Motor neuron (in vitro differentiated cells): Measurements from ENCODE around the gene LRRC45. TPM values are rescaled to one million over a fixed set of nuclear protein-coding genes. Genes with fewer than 3 reads are reported as not detected.
A peak's percentile ranks its signal among the peaks of the same experiment; 100 is the strongest.
"Not testable (repeated sequence)": the region's sequence is repeated elsewhere in the genome, so short reads cannot be mapped to it uniquely, and the experiment has no call there.

Source experiments
- ATAC-seq, 8 experiments: fragments of 200-7000 bp; cut with Tn5 transposase; replicated peaks in 6 of 8; 2 replicates each; pipeline ENCODE4 v1.8.0; 2021; ENCODE audit warnings: mild to moderate bottlenecking in 8 of 8, moderate library complexity in 8 of 8
- H3K27ac ChIP-seq, 2 donors: fragments of 250-450 bp; sonication (Bioruptor Pico); 2 replicates each; pipeline ENCODE4 v1.9.0; 2021; ENCODE audit warnings: antibody characterized with exemption in 2 of 2, mild to moderate bottlenecking in 2 of 2, moderate library complexity in 1 of 2
- H3K4me1 ChIP-seq, 2 donors: fragments of 250-450 bp; sonication (Bioruptor Pico); replicated peaks in 1 of 2; 2 replicates each; pipeline ENCODE4 v1.6.1; 2021; ENCODE audit warnings: antibody characterized with exemption in 2 of 2, mild to moderate bottlenecking in 2 of 2, moderate library complexity in 1 of 2
- H3K4me3 ChIP-seq, 5 donors: fragments of 250-450 bp; sonication (Bioruptor Pico); 2 replicates each; pipeline ENCODE4 v1.9.0; 2021; ENCODE audit warnings: antibody characterized with exemption in 5 of 5, mild to moderate bottlenecking in 5 of 5, moderate library complexity in 4 of 5
- WGBS, 10 experiments: fragments of 450-650 bp; shearing (Covaris generic); methylation state at CpG; one replicate each; pipeline ENCODE4 v1.0.0; 2022; 5-methylcytosine and 5-hydroxymethylcytosine counted together
- in situ Hi-C, 9 experiments: fragments of 400-800 bp; cut with MboI; loops; one replicate each; pipeline ENCODE4 v1.15.0; 2021; ENCODE audit warnings: low sequenced_read_pairs in 9 of 9, low pct_unique_long_range_greater_than_20kb in 2 of 9; ENCODE audit not compliant: unreplicated experiment in 9 of 9
- total RNA-seq, 8 experiments: library from RNA; unstranded; fragments of 300-600 nt; gene quantifications; 2 replicates each; pipeline versions ENCODE4 v1.2.3 to v1.2.4, GENCODE V29; 2022

Gene LRRC45
- 10 to 100 TPM in 5 of 8 experiments, 1 to 10 TPM in 3; 2.8 to 18.1 (median 10.7) TPM for total RNA-seq

GRCh38 chr17:82022981-82023446 lies at the start of gene LRRC45:
TSS of gene LRRC45 (plus strand) at chr17:82023305. CDS start at chr17:82023644, 339 bp downstream.
- WGBS, 10 experiments = no CpG with 5 or more reads among the region's 42 CpGs
- H3K4me3 ChIP-seq = peak within 1 kb of the TSS; percentile 86 to 96 (median 93)
- peaks cover 14% of the 10 kb centered on the region in 2 donors for H3K4me1 ChIP-seq
- in situ Hi-C loops = no loop called here
- peak; percentile 84 to 94 (median 91) for ATAC-seq
- H3K27ac ChIP-seq = peak within 1 kb of the TSS; percentile 59 to 60

- no peak overlapping the region for H3K4me3 ChIP-seq
Measured at GRCh38 chr17:81973432-81973831, 49.7 kb upstream of the LRRC45 start.

GRCh38 chr17:81976332-81977210 lies 46.5 kb upstream of the LRRC45 start:
- H3K4me3 ChIP-seq = peak overlapping the region; percentile 75 to 96 (median 93)
- WGBS, 10 experiments = 0 to 90% (median 28%) methylated on average over 1 to 12 of the region's 30 CpGs; no CpG with 5 or more reads in 4 of the 10 experiments
- peak in 6 of 8 experiments; percentile 3 to 13 (median 10) for ATAC-seq
- in situ Hi-C loops = no loop called here
- peaks cover 6 to 8% of the 10 kb centered on the region in 2 donors for H3K4me1 ChIP-seq
- peak overlapping the region; percentile 99 for H3K27ac ChIP-seq

More at GRCh38 chr17:81973432-81973831, 49.7 kb upstream of the LRRC45 start:
- in situ Hi-C loops = no loop called here
- peaks cover 1 to 6% of the 10 kb centered on the region in 2 donors for H3K4me1 ChIP-seq
- no peak for ATAC-seq
- no peak overlapping the region for H3K27ac ChIP-seq

GRCh38 chr17:81977211-81977808 lies 45.8 kb upstream of the LRRC45 start, which contains the start of gene ASPSCR1:
TSS of gene ASPSCR1 (plus strand) at chr17:81977629. CDS start at chr17:81977647, 18 bp downstream.
- H3K27ac ChIP-seq = peak within 1 kb of the TSS; percentile 99
- ATAC-seq = peak; percentile 74 to 90 (median 88)
- peak within 1 kb of the TSS; percentile 75 to 96 (median 93) for H3K4me3 ChIP-seq
- in situ Hi-C loops = no loop called here
- H3K4me1 ChIP-seq = peaks cover 6 to 8% of the 10 kb centered on the region in 2 donors
- no CpG with 5 or more reads among the region's 76 CpGs for WGBS, 10 experiments

- Histone ChIP-seq H3K4me3 (peak overlapping the region; percentile 75 to 96 (median 93)), H3K27ac (peak overlapping the region in 1 of 2 donors; percentile 99), H3K4me1 (peaks cover 6 to 8% of the 10 kb centered on the region in 2 donors)
- in situ Hi-C loops = no loop called here
- 80 to 100% (median 94%) methylated on average over 1 to 22 of the region's 27 CpGs; no CpG with 5 or more reads in 3 of the 10 experiments for WGBS, 10 experiments
- no peak for ATAC-seq
Measured at GRCh38 chr17:81978524-81979298, 44.4 kb upstream of the LRRC45 start.

- in situ Hi-C loops = no loop called here
- no peak for ATAC-seq
- 67 to 100% (median 100%) methylated on average over 1 to 3 of the region's 4 CpGs; no CpG with 5 or more reads in 3 of the 10 experiments for WGBS, 10 experiments
- Histone ChIP-seq H3K4me1 (peaks cover 6 to 8% of the 10 kb centered on the region in 2 donors), H3K4me3 (no peak overlapping the region), H3K27ac (no peak overlapping the region)
Measured at GRCh38 chr17:81980122-81980521, 43.0 kb upstream of the LRRC45 start.

GRCh38 chr17:81980707-81981343 lies 42.3 kb upstream of the LRRC45 start:
- ATAC-seq = no peak
- WGBS, 10 experiments = 80 to 100% (median 92%) methylated on average over 1 to 9 of the region's 9 CpGs; no CpG with 5 or more reads in 2 of the 10 experiments
- in situ Hi-C loops = no loop called here
- Histone ChIP-seq H3K4me3 (no peak overlapping the region), H3K4me1 (peaks cover 6 to 8% of the 10 kb centered on the region in 2 donors), H3K27ac (no peak overlapping the region)

- ATAC-seq, H3K4me1 ChIP-seq, H3K27ac ChIP-seq, H3K4me3 ChIP-seq, in situ Hi-C loops: not testable (repeated sequence)
- WGBS, 10 experiments = 92 to 100% (median 100%) methylated on average over 1 to 4 of the region's 12 CpGs; no CpG with 5 or more reads in 4 of the 10 experiments
Measured at GRCh38 chr17:81981511-81981910, 41.6 kb upstream of the LRRC45 start.

GRCh38 chr17:81983011-81983638 lies 40.0 kb upstream of the LRRC45 start:
- H3K4me1 ChIP-seq = peaks cover 6 to 8% of the 10 kb centered on the region in 2 donors
- no peak for ATAC-seq
- no peak overlapping the region for H3K27ac ChIP-seq
- no peak overlapping the region for H3K4me3 ChIP-seq
- 83 to 100% (median 100%) methylated on average over 1 to 13 of the region's 35 CpGs; no CpG with 5 or more reads in 2 of the 10 experiments for WGBS, 10 experiments
- in situ Hi-C loops = no loop called here

GRCh38 chr17:81983639-81984373 lies 39.3 kb upstream of the LRRC45 start:
- in situ Hi-C loops = no loop called here
- Histone ChIP-seq H3K27ac (no peak overlapping the region), H3K4me1 (peaks cover under 1 to 2% of the 10 kb centered on the region in 2 donors), H3K4me3 (no peak overlapping the region)
- ATAC-seq = no peak
- WGBS, 10 experiments = 90 to 100% (median 95%) methylated on average over 2 to 16 of the region's 26 CpGs; no CpG with 5 or more reads in 5 of the 10 experiments

GRCh38 chr17:81984773-81985410 lies 38.2 kb upstream of the LRRC45 start:
- 90 to 94% methylated on average over 4 to 7 of the region's 21 CpGs; no CpG with 5 or more reads in 8 of the 10 experiments for WGBS, 10 experiments
- in situ Hi-C loops = no loop called here
- Histone ChIP-seq H3K4me1 (no peaks in the 10 kb centered on the region), H3K4me3 (no peak overlapping the region), H3K27ac (no peak overlapping the region)
- ATAC-seq = peak in 3 of 8 experiments; percentile 15 to 34 (median 16)
